ENCODE measurements around the gene SRPK2. TPM values are rescaled to one million over a fixed set of nuclear protein-coding genes. Genes with fewer than 3 reads are reported as not detected.

Gene SRPK2
- total and polyA plus RNA-seq, 2 of the 8 experiments (the other 6 are each of a cell fraction or from before 2014, with no cell fraction given), result 10.0 to 47.1 TPM

DNA sequence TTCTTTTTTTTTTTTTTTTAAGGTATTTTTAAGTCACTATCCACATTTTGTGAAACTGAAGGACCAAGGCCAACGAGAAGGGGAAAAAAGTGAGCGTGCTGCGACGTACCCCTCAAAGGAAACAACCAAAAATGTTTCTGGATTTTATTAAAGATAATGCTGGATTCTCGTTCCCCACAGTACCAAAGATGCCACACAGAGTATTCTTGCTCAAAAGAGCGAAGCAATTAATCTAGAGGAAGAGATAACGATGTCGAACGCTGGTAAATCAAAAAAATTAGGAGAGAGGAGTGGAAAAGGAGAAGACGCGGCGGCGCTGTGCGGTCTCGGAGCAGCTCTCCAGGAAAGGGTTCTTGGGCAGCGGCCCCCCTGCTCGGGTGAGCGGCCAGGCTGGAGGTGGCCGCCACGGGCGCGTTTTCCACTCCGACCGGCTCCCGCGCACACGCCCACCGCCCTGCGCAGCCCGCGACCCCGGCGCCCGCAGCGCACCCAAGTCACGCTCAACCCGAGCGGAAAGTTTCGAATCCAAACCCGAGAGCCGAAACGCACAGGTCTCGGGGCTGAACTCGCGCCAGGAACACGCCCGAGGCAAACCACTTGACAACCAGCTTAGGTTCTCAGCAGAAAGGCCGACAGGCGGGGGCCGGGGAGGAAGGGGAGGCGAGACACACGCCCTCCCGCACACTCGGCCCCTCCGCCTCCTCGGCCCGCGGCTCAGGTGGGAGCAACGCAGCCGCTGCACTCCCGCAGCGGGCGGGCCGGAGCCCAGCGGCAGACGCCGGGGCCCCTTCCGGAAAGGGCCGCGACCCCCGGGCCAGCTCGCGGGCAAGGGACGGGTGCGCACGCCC is 989 bp downstream of the SRPK2 start:
- no peaks in the 10 kb centered on the region for H3K27me3 ChIP-seq (replicated peaks in 1 of 4; ENCODE audit: control insufficient read depth in 3 of 4, extremely low read depth in 1 of 4, insufficient read depth in 3 of 4, low read length in 3 of 4)
- no peak overlapping the region for H2BK12ac ChIP-seq (ENCODE audit: low read depth, low read length)
- peak overlapping the region; percentile 47 to 75 for H3K4me2 ChIP-seq (ENCODE audit: insufficient read depth in 1 of 2, low read depth in 2 of 2, low read length in 2 of 2)
- ChIA-PET POLR2A (ENCODE audit: partially characterized antibody) (interaction anchor here (0.5 to 4.5 kb wide), 8 partner anchors 8 to 212 kb away, joined by 3 to 28 read pairs (median 4); no protein-coding TSS in a partner anchor), CTCF (ENCODE audit: partially characterized antibody) (no interaction called here)
- H3K9me3 ChIP-seq (ENCODE audit: insufficient read depth in 2 of 2, low read depth in 1 of 2, low read length in 1 of 2), result no peaks in the 10 kb centered on the region
- H3K18ac ChIP-seq (ENCODE audit: extremely low read depth, low read length), result peak overlapping the region; percentile 87
- peaks cover 0 to 3% (median 0%) of the 10 kb centered on the region in 4 experiments; a peak in 2 of 7 replicates for H3K4me1 ChIP-seq (replicated peaks in 1 of 4; ENCODE audit: control insufficient read depth in 3 of 4, insufficient read depth in 4 of 4, low read length in 3 of 4)
- peaks cover 9 to 42% of the 10 kb centered on the region in 2 experiments for H3K79me2 ChIP-seq (ENCODE audit: control insufficient read depth in 1 of 2, insufficient read depth in 2 of 2, low read length in 2 of 2)
- H3K56ac ChIP-seq (replicated peaks; ENCODE audit: insufficient read length, low read depth, low read length), result peak overlapping the region; percentile 39
- peaks cover 4 to 11% of the 10 kb centered on the region in 2 experiments for H4K20me1 ChIP-seq (replicated peaks in 1 of 2; ENCODE audit: control insufficient read depth in 1 of 2, insufficient read depth in 2 of 2, low read length in 2 of 2)
- H2AK5ac ChIP-seq (ENCODE audit: low read depth, low read length), result no peak overlapping the region
- peaks cover 3% of the 10 kb centered on the region; the same call in 1 of the 2 replicates for H3K79me1 ChIP-seq (ENCODE audit: low read depth, low read length)
- no peak overlapping the region for H3K23ac ChIP-seq (ENCODE audit: insufficient read length)
- H2BK5ac ChIP-seq (ENCODE audit: low read depth, low read length), result no peak overlapping the region
- H2AFZ ChIP-seq (ENCODE audit: low read length), result no peak overlapping the region
- H3K36me3 ChIP-seq (ENCODE audit: control insufficient read depth in 2 of 4, insufficient read depth in 4 of 4, low read length in 3 of 4), result peaks cover 0 to 4% (median 1%) of the 10 kb centered on the region in 4 experiments; a peak in 3 of 8 replicates
- no peak overlapping the region for H2BK120ac ChIP-seq (replicated peaks; ENCODE audit: low read depth, low read length)
- no peaks in the 10 kb centered on the region; the same call in 1 of the 2 replicates for H3K23me2 ChIP-seq (ENCODE audit: low read depth, low read length)
- H2BK20ac ChIP-seq (ENCODE audit: low read length), result no peak overlapping the region
- H2BK15ac ChIP-seq (ENCODE audit: low read length), result no peak overlapping the region
- H3K9ac ChIP-seq (replicated peaks in 1 of 4; ENCODE audit: extremely low read depth in 1 of 4, low read depth in 3 of 4, low read length in 3 of 4), result peak overlapping the region in 3 of 4 experiments; percentile 54 to 73 (median 69); a peak in 6 of 7 replicates
- peak overlapping the region; percentile 65 for H3K4ac ChIP-seq (replicated peaks; ENCODE audit: insufficient read length, low read depth, low read length)
- H3K27ac ChIP-seq (ENCODE audit: low read depth, low read length), result no peak overlapping the region; the same call in 1 of the 2 replicates
- DNase-seq (ENCODE audit: low read depth in 1 of 2, low spot score in 2 of 2) (peak in 1 of 2 experiments; percentile 67), FAIRE-seq (no peak)
- no peak overlapping the region for H4K8ac ChIP-seq (ENCODE audit: extremely low read depth, insufficient read depth, low read length)
- H3K4me3 ChIP-seq (ENCODE audit: extremely low read depth in 1 of 4, insufficient read depth in 2 of 4, low read depth in 3 of 4, low read length in 4 of 4), result peak overlapping the region; percentile 81 to 99 (median 88)
- H4K5ac ChIP-seq (ENCODE audit: insufficient read length, low read depth, low read length), result no peak overlapping the region
- no peak overlapping the region for H4K91ac ChIP-seq (replicated peaks; ENCODE audit: insufficient read length, low read length)
- no peak overlapping the region for H3K14ac ChIP-seq (ENCODE audit: insufficient read length)
- 5% methylated on average over 38 of the region's 76 CpGs; no CpG with 5 or more reads in 1 of the 2 experiments for WGBS, 2 experiments (ENCODE audit: extremely low coverage in 1 of 2, insufficient coverage in 1 of 2, insufficient read length in 1 of 2, insufficient replicate concordance in 2 of 2, low coverage in 1 of 2, low lambda C conversion rate in 2 of 2, missing lambda C conversion rate in 1 of 2)
- TF ChIP-seq YY1 (IDR thresholded peaks at IDR 0.05; ENCODE audit: low read depth, low read length) (no peak), KDM1A (IDR thresholded peaks at IDR 0.05; ENCODE audit: borderline replicate concordance, low read length) (no peak), BACH1 (IDR thresholded peaks at IDR 0.05; ENCODE audit: low read length) (0 out of 2 replicates have a peak, but pooled peaks have one; percentile 6), TEAD4 (IDR thresholded peaks at IDR 0.05; ENCODE audit: low read depth, low read length) (no peak), RAD21 (IDR thresholded peaks at IDR 0.05 in 1 of 2, conservative IDR thresholded peaks at IDR 0.05 in 1 of 2; ENCODE audit: low read depth in 2 of 2, low read length in 2 of 2) (no peak), GTF2F1 (IDR thresholded peaks at IDR 0.05; ENCODE audit: borderline replicate concordance, low read depth, low read length) (no peak), BRCA1 (IDR thresholded peaks at IDR 0.05; ENCODE audit: low read depth, low read length) (no peak), CHD1 (IDR thresholded peaks at IDR 0.05; ENCODE audit: low read depth, low read length) (no peak), RXRA (IDR thresholded peaks at IDR 0.05; ENCODE audit: insufficient read depth, low read depth, low read length) (no peak), KDM5A (IDR thresholded peaks at IDR 0.05; ENCODE audit: low read length) (no peak), NANOG (IDR thresholded peaks at IDR 0.05; ENCODE audit: insufficient read depth, low read depth, low read length, poor library complexity, severe bottlenecking) (no peak)
